Neural cell (in vitro differentiated cells): ENCODE data around the gene TRIM63. TPM values are rescaled to one million over a fixed set of nuclear protein-coding genes. Genes with fewer than 3 reads are reported as not detected.

Source experiments
- H2AFZ ChIP-seq: fragments of 200-600, 300-800 bp; sonication (generic), shearing (Covaris generic); 2 replicates; pipeline ENCODE4 v1.6.0; 2014; ENCODE audit warnings: low read depth, mild to moderate bottlenecking, antibody characterized with exemption, low read length, moderate library complexity
- H3F3A ChIP-seq: fragments of 200-600 bp; shearing (Covaris generic); 2 replicates; pipeline ENCODE4 v1.6.1; 2016; ENCODE audit warnings: mild to moderate bottlenecking, moderate library complexity, mixed read lengths, antibody characterized with exemption, low read length; ENCODE audit not compliant: insufficient read depth, poor library complexity, severe bottlenecking
- H3K27ac ChIP-seq: fragments of 200-600, 300-800 bp; sonication (generic), shearing (Covaris generic); 2 replicates; pipeline ENCODE4 v1.5.1; 2014; ENCODE audit warnings: mild to moderate bottlenecking, low read length, moderate library complexity
- H3K27me3 ChIP-seq: fragments of 300-800, 200-600 bp; sonication (generic), shearing (Covaris generic); 2 replicates; pipeline ENCODE4 v1.6.0; 2014; ENCODE audit warnings: mild to moderate bottlenecking, low read depth, low read length, moderate library complexity; ENCODE audit not compliant: insufficient read depth
- H3K36me3 ChIP-seq: fragments of 300-800, 200-600 bp; sonication (generic), shearing (Covaris generic); 2 replicates; pipeline ENCODE4 v1.5.1; 2014; ENCODE audit warnings: mild to moderate bottlenecking, antibody characterized with exemption, low read length, moderate library complexity; ENCODE audit not compliant: insufficient read depth
- H3K4me2 ChIP-seq: fragments of 300-800, 200-600 bp; sonication (generic), shearing (Covaris generic); 2 replicates; pipeline ENCODE4 v1.6.0; 2014; ENCODE audit warnings: mild to moderate bottlenecking, low read length
- H3K4me3 ChIP-seq: fragments of 300-800, 200-600 bp; sonication (generic), shearing (Covaris generic); 2 replicates; pipeline ENCODE4 v1.5.1; 2014; ENCODE audit warnings: mild to moderate bottlenecking, low read length, moderate library complexity
- H3K79me2 ChIP-seq: fragments of 200-600 bp; shearing (Covaris generic); replicated peaks from 2 replicates; pipeline ENCODE4 v1.6.0; 2014; ENCODE audit warnings: mild to moderate bottlenecking, low read length, moderate library complexity; ENCODE audit not compliant: insufficient read depth
- H3K9ac ChIP-seq: fragments of 300-800, 200-600 bp; sonication (generic), shearing (Covaris generic); 2 replicates; pipeline ENCODE4 v1.6.1; 2016; ENCODE audit warnings: mild to moderate bottlenecking, low read length, mixed read lengths
- H3K9me2 ChIP-seq: fragments of 200-600 bp; shearing (Covaris generic); 2 replicates; pipeline ENCODE4 v1.6.1; 2016; ENCODE audit warnings: mild to moderate bottlenecking, low read length, mixed read lengths; ENCODE audit not compliant: insufficient read depth
- H3K9me3 ChIP-seq: fragments of 200-600, 300-800 bp; sonication (generic), shearing (Covaris generic); 2 replicates; pipeline ENCODE4 v1.6.1; 2016; ENCODE audit warnings: mild to moderate bottlenecking, mixed run types, low read length, moderate library complexity, mixed read lengths
- H4K20me1 ChIP-seq: fragments of 200-600 bp; shearing (Covaris generic); 2 replicates; pipeline ENCODE4 v1.6.1; 2016; ENCODE audit warnings: mild to moderate bottlenecking, mixed run types; ENCODE audit not compliant: insufficient read depth
- CTCF ChIP-seq: fragments of 450-650 bp; IDR thresholded peaks from 2 replicates; pipeline ENCODE4 v1.5.1; 2014; ENCODE audit warnings: antibody characterized with exemption, mild to moderate bottlenecking, moderate library complexity; ENCODE audit not compliant: poor library complexity, severe bottlenecking
- EP300 ChIP-seq: fragments of 450-650 bp; conservative IDR thresholded peaks from 2 replicates; pipeline ENCODE4 v1.6.1; 2014; ENCODE audit warnings: antibody characterized with exemption, mild to moderate bottlenecking, moderate library complexity; ENCODE audit not compliant: poor library complexity, severe bottlenecking
- EZH2 ChIP-seq: fragments of 200-600, 300-800 bp; shearing (Covaris generic), sonication (generic); IDR thresholded peaks from 2 replicates; pipeline ENCODE4 v1.6.1; 2014; ENCODE audit warnings: antibody characterized with exemption, low read length, borderline replicate concordance, mild to moderate bottlenecking; ENCODE audit not compliant: insufficient read depth, poor library complexity, severe bottlenecking
- MXI1 ChIP-seq: fragments of 450-650 bp; conservative IDR thresholded peaks from 2 replicates; pipeline ENCODE4 v1.6.1; 2014; ENCODE audit warnings: antibody characterized with exemption, mild to moderate bottlenecking; ENCODE audit not compliant: poor library complexity, severe bottlenecking
- POLR2AphosphoS5 ChIP-seq: IDR thresholded peaks from 2 replicates; pipeline ENCODE4 v1.6.1; 2012
- RAD21 ChIP-seq: fragments of 450-650 bp; conservative IDR thresholded peaks from 2 replicates; pipeline ENCODE4 v1.6.1; 2014; ENCODE audit warnings: antibody characterized with exemption, mild to moderate bottlenecking, moderate library complexity
- REST ChIP-seq: IDR thresholded peaks from 2 replicates; pipeline ENCODE4 v1.6.1; 2012; ENCODE audit warnings: borderline replicate concordance
- SMC3 ChIP-seq: fragments of 450-650 bp; conservative IDR thresholded peaks from 2 replicates; pipeline ENCODE4 v1.6.1; 2014; ENCODE audit warnings: antibody characterized with exemption, mild to moderate bottlenecking, moderate library complexity; ENCODE audit not compliant: poor library complexity
- TAF1 ChIP-seq: IDR thresholded peaks from 2 replicates; pipeline ENCODE4 v1.6.1; 2012; ENCODE audit warnings: low read depth
- polyA plus RNA-seq: library from polyadenylated mRNA; depleted of rRNA; stranded (reverse); fragments of >200 nt; gene quantifications from 2 replicates; pipeline ENCODE4 v1.2.3, GENCODE V29; 2014

The TRIM63 gene
- polyA plus RNA-seq, 1 donor from 2014 or later: not detected

GRCh38 chr1:26058052-26058595, 9.3 kb downstream of the TRIM63 start:
- H2AFZ ChIP-seq: no peak overlapping the region
- H3K4me3 ChIP-seq: no peak overlapping the region
- TF ChIP-seq SMC3: no peak
- TF ChIP-seq RAD21: no peak
- TF ChIP-seq TAF1: no peak
- TF ChIP-seq MXI1: no peak
- TF ChIP-seq EP300: no peak
- TF ChIP-seq POLR2AphosphoS5: no peak
- no peak for TF ChIP-seq REST
- TF ChIP-seq CTCF: no peak
- TF ChIP-seq EZH2: no peak
- H3K4me2 ChIP-seq: no peak overlapping the region
- no peaks in the 10 kb centered on the region for H3K36me3 ChIP-seq
- no peak overlapping the region for H3K9ac ChIP-seq
- no peaks in the 10 kb centered on the region for H4K20me1 ChIP-seq
- H3F3A ChIP-seq: no peaks in the 10 kb centered on the region
- no peaks in the 10 kb centered on the region for H3K9me3 ChIP-seq
- H3K27me3 ChIP-seq: no peaks in the 10 kb centered on the region
- H3K9me2 ChIP-seq: no peaks in the 10 kb centered on the region
- H3K79me2 ChIP-seq: no peaks in the 10 kb centered on the region
- no peak overlapping the region for H3K27ac ChIP-seq

GRCh38 chr1:26057189-26057588, 10.2 kb downstream of the TRIM63 start:
- H4K20me1 ChIP-seq: no peaks in the 10 kb centered on the region
- no peaks in the 10 kb centered on the region for H3K36me3 ChIP-seq
- H3K4me3 ChIP-seq: no peak overlapping the region
- no peak overlapping the region for H3K9ac ChIP-seq
- H2AFZ ChIP-seq: no peak overlapping the region
- no peaks in the 10 kb centered on the region for H3K27me3 ChIP-seq
- H3K27ac ChIP-seq: no peak overlapping the region
- TF ChIP-seq RAD21: no peak
- no peak for TF ChIP-seq TAF1
- TF ChIP-seq SMC3: no peak
- TF ChIP-seq CTCF: no peak
- no peak for TF ChIP-seq MXI1
- no peak for TF ChIP-seq EP300
- TF ChIP-seq REST: no peak
- no peak for TF ChIP-seq POLR2AphosphoS5
- TF ChIP-seq EZH2: no peak
- no peaks in the 10 kb centered on the region for H3K9me2 ChIP-seq
- H3F3A ChIP-seq: no peaks in the 10 kb centered on the region
- H3K4me2 ChIP-seq: no peak overlapping the region
- no peaks in the 10 kb centered on the region for H3K9me3 ChIP-seq
- H3K79me2 ChIP-seq: no peaks in the 10 kb centered on the region
